NCI-H2227 treated with DMSO at 0.1 percent for 48 hours (cell line): ENCODE data around the gene POLR1E.

Experiments
- DNase-seq: peaks from one replicate; lab custom pipeline; 2025; lab: John Stamatoyannopoulos, UW

Gene POLR1E

DNA sequence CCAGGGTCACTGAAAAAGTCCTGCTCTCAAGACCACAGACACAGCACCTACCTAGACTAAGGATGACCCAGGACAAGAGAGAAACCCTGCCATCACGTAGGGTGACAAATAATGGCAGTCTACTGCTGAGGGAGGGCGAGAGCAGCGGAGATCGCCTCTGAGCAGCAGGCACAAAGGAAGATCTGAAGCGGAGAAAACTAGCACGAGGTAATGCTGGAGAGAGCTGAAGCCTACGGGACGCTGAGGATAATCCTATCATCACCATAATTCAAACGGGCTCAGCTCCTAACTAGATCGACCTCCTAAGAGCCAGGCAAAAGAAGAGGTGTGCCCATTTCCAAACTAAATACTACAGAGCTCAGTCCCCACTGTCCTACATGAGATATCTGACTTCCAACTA is 49.2 kb downstream of the POLR1E start:
- no peak for DNase-seq

DNA sequence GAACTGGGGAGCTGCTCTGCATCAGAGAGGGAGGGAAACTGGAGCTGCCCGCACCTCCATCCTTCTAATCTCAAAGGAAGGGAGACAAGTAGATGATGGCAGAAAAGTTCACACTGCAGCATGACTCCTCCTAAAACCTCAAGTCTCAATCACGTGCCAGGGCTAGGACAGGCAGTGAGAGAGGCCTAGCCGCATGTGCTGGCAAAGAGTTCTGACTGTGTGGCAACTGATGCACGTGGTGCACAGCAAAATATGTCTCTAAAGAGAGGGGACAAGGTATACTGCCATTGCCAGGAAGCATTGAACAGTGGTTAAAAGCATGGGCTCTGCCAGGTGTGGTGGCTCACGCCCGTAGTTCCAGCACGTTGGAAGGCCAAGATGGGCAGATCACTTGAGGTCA is 52.4 kb downstream of the POLR1E start:
- no peak for DNase-seq

DNA sequence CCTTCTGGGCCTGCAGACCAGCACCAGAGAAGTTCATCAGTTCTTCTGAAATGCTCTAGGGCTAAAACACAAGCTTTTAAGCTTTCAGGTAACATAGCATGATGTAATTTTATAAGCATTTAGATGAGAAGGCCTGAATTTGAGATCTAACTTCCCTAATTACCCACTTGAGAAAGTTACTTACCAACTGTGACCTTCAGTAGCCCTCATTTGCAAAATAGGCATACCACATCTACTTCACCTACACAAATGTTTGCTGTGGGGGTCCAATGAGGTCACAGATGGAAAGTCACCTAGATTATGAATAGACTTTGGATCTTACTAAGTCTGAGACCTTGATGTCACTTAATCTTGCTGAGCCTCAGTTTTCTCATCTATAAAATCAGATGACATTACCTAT is 53.9 kb downstream of the POLR1E start:
- DNase-seq: no peak

DNA sequence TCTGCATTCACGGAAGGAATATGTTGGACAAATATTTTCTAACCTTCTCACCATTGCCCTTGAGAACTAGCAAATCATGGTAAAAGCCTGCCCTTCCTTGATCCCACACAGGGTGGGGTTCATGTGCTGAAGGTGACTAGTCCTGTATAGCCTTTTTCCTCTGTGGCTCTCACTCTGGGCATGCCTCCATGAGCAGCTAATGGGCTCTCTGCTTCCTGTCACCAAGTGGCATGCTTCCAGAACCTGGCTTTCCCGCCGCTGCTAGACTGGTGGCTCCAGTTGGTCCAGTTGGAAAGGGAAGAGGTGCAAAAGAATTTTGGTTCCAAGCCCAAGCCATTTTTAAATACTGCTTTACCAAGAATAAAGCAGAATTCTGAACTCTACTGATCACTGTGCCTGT is 54.9 kb downstream of the POLR1E start:
- no peak for DNase-seq

DNA sequence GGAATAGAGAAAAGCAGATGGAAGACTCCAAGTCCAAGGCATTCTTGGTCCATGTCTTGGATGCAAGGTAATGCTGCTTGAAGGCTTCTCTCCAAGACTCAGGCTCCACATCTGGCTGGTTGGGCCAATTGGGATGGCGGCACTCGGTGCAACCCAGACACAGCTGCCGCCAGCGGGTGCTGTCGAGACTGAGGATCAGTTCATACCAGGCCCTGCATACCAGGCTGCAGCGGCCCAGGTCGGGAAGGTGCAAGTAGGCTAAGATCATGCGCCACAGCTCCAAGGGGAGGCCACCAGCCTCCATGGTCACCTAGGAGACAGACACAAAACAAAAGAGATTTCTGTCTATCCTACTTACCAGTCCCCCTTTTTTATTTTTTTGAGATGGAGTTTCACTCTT is 55.7 kb downstream of the POLR1E start:
- no peak for DNase-seq

DNA sequence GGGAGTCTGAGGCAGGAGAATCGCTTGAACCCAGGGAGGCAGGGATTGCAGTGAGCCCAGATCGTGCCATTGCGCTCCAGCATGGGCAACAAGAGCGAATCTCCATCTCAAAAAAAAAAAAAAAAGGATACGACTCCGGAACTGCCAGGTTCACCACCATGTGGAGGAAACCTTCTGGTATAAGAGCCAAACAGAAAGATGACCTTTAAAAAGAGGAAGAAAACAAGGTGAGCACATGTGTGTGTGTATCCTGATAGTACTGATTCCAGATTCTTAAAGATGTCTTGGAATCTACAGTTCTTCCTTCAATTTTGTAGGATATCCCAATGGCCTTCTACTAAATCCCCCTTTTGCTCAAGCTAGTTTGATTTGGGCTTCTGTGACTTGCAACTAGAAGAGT is 56.7 kb downstream of the POLR1E start:
- no peak for DNase-seq

DNA sequence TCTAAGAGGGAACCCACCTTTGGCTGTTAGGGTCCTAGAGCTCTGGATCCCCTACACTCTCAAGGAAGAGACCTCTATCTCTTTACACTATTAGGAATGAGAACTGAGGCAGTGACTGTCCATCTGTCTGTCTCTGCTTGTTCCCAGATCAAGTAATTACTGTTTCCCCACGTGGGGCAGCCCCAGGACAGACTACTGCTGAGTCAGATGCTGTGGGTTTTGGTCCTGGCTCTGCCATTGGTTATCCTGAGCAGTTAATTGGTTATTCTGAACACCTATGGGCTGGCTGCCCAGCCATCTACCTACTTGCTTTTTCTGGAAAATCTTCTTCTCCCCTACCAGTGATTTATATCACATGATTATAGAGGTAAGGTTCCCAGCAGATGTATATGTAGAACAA is 57.1 kb downstream of the POLR1E start:
- DNase-seq: no peak

DNA sequence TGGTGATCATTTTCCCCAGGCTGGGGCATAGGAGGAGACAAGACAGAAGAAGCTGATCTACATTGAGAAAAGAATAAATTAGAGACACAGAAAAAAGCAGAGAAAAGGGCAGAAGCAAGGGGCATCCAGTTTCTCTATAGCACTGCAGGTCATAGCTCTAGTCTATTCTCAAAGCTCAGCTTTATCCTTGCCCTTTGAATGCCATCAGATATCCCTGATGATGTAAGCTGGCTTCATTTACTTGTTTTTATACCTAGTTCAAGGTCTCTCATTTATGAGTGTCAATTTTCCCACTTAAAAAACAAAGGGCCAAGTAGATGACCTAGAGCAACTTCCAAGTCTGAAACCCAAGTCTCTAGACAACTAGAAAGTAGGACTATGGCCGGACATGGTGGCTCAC is 57.7 kb downstream of the POLR1E start:
- DNase-seq: no peak

DNA sequence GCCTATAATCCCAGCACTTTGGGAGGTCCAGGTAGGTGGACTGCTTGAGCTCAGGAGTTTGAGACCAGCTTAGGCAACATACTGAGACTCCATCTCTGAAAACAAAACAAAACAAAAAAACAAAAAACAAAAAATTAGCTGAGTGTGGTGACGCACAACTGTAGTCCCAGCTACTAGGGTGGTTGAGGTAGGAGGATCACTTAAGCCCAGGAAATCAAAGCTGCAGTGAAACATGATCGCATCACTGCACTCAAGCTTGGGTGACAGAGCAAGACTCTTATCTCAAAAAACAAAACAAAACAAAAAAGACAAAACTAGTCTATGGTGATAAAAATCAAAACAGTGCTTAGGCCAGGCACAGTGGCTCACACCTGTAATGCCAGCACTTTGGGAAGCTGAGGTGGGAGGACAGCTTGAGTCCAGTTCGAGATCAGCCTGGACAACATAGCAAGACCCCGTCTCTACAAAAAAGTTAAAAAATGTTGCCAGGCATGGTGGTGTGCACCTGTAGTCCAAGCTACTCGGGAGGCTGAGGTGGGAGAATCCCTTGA is 61.7 kb downstream of the POLR1E start:
- DNase-seq: no peak

DNA sequence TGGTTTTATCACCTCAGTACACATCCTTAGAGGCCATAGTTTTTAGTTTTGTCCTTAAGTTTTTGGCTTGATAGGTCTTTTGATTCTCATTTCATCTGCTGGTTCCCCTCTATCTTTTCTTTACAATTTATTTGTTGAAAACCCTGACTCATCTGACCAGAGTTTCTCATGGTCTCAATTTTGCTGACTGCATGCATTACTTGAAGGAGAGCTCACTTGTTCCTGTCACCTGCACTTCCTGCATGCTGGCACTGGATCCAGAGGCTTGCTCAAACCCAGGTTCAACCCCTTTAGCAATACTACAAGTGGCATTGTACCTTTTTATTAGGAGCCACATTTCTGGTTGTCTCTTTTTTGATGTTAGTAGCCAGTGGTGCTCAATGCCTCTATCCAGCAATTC is 63.8 kb downstream of the POLR1E start:
- no peak for DNase-seq

DNA sequence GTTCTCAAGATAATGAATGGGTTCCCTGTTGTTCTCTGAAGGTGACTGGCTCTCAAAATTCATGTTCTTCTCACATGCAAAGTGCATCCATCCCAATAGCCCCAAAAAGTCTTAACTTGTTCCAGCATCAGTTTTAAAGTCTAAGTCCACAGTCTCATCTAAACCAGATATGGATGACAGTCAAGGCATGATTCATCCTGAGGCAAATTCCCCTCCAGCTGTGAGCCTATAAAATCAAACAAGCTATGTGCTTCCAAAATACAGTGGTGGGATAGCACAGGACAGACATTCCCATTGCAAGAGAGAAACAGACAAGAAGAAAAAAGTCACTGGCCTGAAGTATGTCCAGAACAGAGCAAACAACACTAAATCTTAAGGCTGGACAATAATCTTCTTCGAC is 65.0 kb downstream of the POLR1E start:
- no peak for DNase-seq

DNA sequence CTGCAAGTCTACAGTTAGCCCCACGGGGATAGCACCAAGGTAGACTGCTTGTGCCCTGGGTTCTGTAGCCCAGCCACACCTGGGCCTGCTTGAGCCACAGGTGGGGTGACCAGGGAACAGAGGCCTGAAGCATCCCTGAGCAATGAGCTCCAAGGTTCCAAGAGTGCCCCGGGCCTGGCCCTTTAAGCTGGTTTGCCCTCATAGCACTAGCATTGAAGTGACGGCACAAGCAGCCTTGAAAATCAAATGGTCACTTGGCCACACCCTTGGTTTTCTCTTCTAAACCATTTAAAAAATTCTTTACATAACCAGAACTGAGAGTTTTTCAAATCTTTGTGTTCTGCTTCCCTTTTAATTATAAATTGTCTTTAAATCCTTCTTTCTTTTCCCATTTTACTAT is 65.7 kb downstream of the POLR1E start:
- DNase-seq: no peak

DNA sequence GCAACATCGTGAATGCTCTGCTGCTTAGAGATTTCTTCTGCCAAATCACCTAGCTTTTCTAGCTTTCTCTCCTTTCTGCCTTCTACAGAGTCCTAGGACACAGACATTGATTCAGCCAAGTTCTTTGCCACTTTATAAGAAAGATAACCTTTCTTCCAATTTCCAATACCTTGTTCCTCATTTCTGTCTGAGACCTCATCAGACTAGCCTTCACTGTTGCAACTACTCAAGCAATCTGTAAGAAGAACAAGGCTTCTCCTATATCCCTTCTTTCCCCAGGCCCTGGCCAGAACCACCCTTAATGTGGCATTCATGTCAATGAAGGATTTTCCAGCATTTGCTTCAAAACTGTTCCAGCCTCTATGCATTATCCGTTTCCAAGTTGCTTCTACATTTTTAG is 66.1 kb downstream of the POLR1E start:
- no peak for DNase-seq
